Panc1 (cell line): Measurements from ENCODE around the gene NARS2.

Source experiments
- CTCF ChIP-seq: fragments of 450-650 bp; IDR thresholded peaks from 2 replicates; pipeline ENCODE4 v1.5.1; 2017; ENCODE audit warnings: mild to moderate bottlenecking
- POLR2AphosphoS5 ChIP-seq: IDR thresholded peaks from 2 replicates; pipeline ENCODE4 v1.6.1; 2012; ENCODE audit warnings: mild to moderate bottlenecking, low read depth, low read length, moderate library complexity
- REST ChIP-seq, 2 experiments: IDR thresholded peaks; 2 replicates each; pipeline ENCODE4 v1.6.1; 2011 to 2012; ENCODE audit warnings: low read depth in 2 of 2, control low read depth in 1 of 2, low read length in 1 of 2, mild to moderate bottlenecking in 1 of 2, moderate library complexity in 1 of 2; ENCODE audit not compliant: insufficient read depth in 1 of 2
- SIN3A ChIP-seq: IDR thresholded peaks from 2 replicates; pipeline ENCODE4 v1.6.1; 2012; ENCODE audit warnings: low read depth, mild to moderate bottlenecking, low read length, moderate library complexity, borderline replicate concordance; ENCODE audit not compliant: insufficient read depth
- TCF7L2 ChIP-seq: IDR thresholded peaks from 2 replicates; pipeline ENCODE4 v1.6.1; 2011; ENCODE audit warnings: mild to moderate bottlenecking, low read depth, low read length, inconsistent platforms

GRCh38 chr11:78607696-78608095 lies 33.0 kb upstream of the NARS2 start:
- TF ChIP-seq CTCF (no peak), POLR2AphosphoS5 (no peak), REST (IDR thresholded peaks at IDR 0.05; ENCODE audit: insufficient read depth in 1 of 2, low read depth in 2 of 2, low read length in 1 of 2) (no peak), TCF7L2 (no peak), SIN3A (no peak)
